Stomach (tissue), 9 donors: ENCODE measurements around the gene STX4. TPM values are rescaled to one million over a fixed set of nuclear protein-coding genes. Genes with fewer than 3 reads are reported as not detected.
A peak's percentile ranks its signal among the peaks of the same experiment; 100 is the strongest.

Experiments used
- DNase-seq, 2 donors: peaks; one replicate each; pipeline versions ENCODE4 v3.0.0 to v3.0.0-alpha.2; 2013 to 2019
- H3K27ac ChIP-seq, 5 donors: fragments of 200-600 bp in 4 of 5; sonication (generic) in 4 of 5; one replicate each; pipeline ENCODE4 v1.5.1; 2013 to 2019; ENCODE audit warnings: mild to moderate bottlenecking in 1 of 5, moderate library complexity in 1 of 5
- H3K27me3 ChIP-seq, 3 donors: fragments of 200-600 bp; sonication (generic); one replicate each; pipeline ENCODE4 v1.5.1; 2017 to 2019; ENCODE audit warnings: mixed run types in 1 of 3
- H3K36me3 ChIP-seq, 4 donors: fragments of 200-600 bp; sonication (generic); 1 replicate in 3 of 4; 2 replicates in 1 of 4; pipeline ENCODE4 v1.5.1; 2016 to 2019
- H3K4me1 ChIP-seq, 4 donors: fragments of 200-600 bp; sonication (generic); one replicate each; pipeline ENCODE4 v1.5.1; 2016 to 2019
- H3K4me3 ChIP-seq, 4 donors: fragments of 200-600 bp; sonication (generic) in 3 of 4; one replicate each; pipeline ENCODE4 v1.5.1; 2016 to 2019; ENCODE audit warnings: mild to moderate bottlenecking in 1 of 4
- H3K9me3 ChIP-seq, 4 donors: fragments of 200-600 bp; sonication (generic); one replicate each; pipeline ENCODE4 v1.5.1; 2016 to 2019
- EP300 ChIP-seq: sonication (generic); formaldehyde crosslinking; IDR thresholded peaks from one replicate; pipeline ENCODE4 v1.6.1; 2017; ENCODE audit warnings: antibody characterized with exemption
- POLR2A ChIP-seq, 4 donors: fragments of 450-650 bp; IDR thresholded peaks; one replicate each; pipeline ENCODE4 v1.6.1; 2016; ENCODE audit warnings: antibody characterized with exemption in 4 of 4, control low read depth in 2 of 4, mild to moderate bottlenecking in 1 of 4, moderate library complexity in 1 of 4
- POLR2AphosphoS5 ChIP-seq, 3 donors: sonication (generic); formaldehyde crosslinking; IDR thresholded peaks; one replicate each; pipeline ENCODE4 v1.6.1; 2016; ENCODE audit warnings: antibody characterized with exemption in 3 of 3
- WGBS, 5 donors: extraction: QIAGEN DNeasy Blood & Tissue Kit in 3 of 5; methylation state at CpG; one replicate each; pipeline versions ENCODE4 v1.1.5 to v1.1.7; 2013 to 2018; 5-methylcytosine and 5-hydroxymethylcytosine counted together
- intact Hi-C: fragments of 100-400 bp; cut with DNase I; formaldehyde crosslinking; loops from one replicate; pipeline ENCODE4 v1.15.1; 2023; ENCODE audit warnings: low total_unique reads
- polyA plus RNA-seq, 3 donors: library from polyadenylated mRNA; stranded (reverse); fragments of 200-250 nt; gene quantifications; one replicate each; pipeline ENCODE4 v1.2.3, GENCODE V29; 2013
- total RNA-seq, 5 donors: library from RNA; depleted of rRNA; stranded (reverse); fragments of >200 nt; gene quantifications; one replicate each; pipeline versions ENCODE4 v1.1.0 to v1.2.3, GENCODE V29; 2014 to 2016
- TF ChIP-seq, protein P1 (sequence below), 7 experiments: fragments of 450-650 bp in 4 of 7; fragments of 200-600 bp in 3 of 7; sonication (generic) in 3 of 7; IDR thresholded peaks; one replicate each; pipeline ENCODE4 v1.5.1; 2016 to 2019; ENCODE audit warnings: antibody characterized with exemption in 7 of 7, control low read depth in 2 of 7, mild to moderate bottlenecking in 1 of 7
- donor health status: healthy with polysubstance abuse.
- donor health status: Bipolar disorder and iron deficiency.
- donor health status: healthy.

The STX4 gene
- total and polyA plus RNA-seq, 8 donors: 13.8 to 254 (median 60.2) TPM

DNA sequence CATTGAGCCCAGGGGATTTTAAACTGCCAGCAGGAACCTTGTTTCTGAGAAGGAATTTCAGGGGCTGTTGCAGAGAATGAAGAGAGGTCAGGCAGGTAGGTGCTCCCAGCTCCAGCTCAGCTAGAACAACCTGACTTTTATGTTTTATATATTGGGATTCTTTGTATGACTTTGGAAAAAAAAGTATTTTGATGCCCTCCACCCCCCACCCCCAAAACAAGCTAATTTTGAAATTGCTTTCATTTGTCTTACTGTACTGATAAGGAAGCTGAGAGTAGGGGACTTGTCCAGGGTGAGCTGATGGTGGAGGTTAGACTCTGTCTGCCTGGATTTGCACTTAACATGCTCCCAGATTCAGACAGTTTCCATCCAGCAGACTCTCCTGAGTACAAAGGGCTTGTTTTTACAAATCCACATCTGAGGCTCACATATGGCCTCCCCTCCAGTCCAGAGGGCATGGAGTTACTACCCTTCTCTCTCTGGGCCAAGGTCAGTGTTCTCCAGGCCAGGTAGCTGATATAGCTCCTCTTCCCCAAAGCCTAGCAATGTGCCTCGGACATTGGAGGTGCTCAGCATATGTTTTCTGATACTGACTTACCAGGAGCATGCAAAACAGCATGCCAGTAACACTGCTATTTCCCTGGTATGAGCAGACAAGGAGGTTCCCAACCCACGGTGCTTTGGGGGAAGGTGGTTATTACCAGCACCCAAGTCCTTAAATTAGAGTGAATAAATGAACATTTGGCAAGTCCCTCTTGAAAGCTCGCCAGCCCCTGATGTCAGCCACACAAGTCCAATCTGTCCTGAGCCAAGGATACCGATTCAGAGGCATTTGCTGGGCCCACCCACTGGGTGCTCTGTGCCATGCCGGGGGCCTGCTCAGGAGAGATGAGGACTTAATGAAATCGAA, 34.3 kb upstream of the STX4 start:
- Histone ChIP-seq H3K4me1 (peaks cover 14 to 19% (median 16%) of the 10 kb centered on the region in 4 donors), H3K9me3 (no peaks in the 10 kb centered on the region), H3K4me3 (no peak overlapping the region), H3K36me3 (no peaks in the 10 kb centered on the region), H3K27me3 (peaks cover 0 to 27% (median 5%) of the 10 kb centered on the region in 3 donors), H3K27ac (peak overlapping the region in 2 of 5 donors; percentile 77 to 82)
- no peak for DNase-seq
- intact Hi-C loops: no loop called here
- WGBS, 5 donors: 70 to 75% (median 72%) methylated on average over 6 of the region's 6 CpGs
- TF ChIP-seq POLR2A (IDR thresholded peaks at IDR 0.05): no peak
- no peak for TF ChIP-seq POLR2AphosphoS5 (IDR thresholded peaks at IDR 0.05)
- TF ChIP-seq, protein P1, sequence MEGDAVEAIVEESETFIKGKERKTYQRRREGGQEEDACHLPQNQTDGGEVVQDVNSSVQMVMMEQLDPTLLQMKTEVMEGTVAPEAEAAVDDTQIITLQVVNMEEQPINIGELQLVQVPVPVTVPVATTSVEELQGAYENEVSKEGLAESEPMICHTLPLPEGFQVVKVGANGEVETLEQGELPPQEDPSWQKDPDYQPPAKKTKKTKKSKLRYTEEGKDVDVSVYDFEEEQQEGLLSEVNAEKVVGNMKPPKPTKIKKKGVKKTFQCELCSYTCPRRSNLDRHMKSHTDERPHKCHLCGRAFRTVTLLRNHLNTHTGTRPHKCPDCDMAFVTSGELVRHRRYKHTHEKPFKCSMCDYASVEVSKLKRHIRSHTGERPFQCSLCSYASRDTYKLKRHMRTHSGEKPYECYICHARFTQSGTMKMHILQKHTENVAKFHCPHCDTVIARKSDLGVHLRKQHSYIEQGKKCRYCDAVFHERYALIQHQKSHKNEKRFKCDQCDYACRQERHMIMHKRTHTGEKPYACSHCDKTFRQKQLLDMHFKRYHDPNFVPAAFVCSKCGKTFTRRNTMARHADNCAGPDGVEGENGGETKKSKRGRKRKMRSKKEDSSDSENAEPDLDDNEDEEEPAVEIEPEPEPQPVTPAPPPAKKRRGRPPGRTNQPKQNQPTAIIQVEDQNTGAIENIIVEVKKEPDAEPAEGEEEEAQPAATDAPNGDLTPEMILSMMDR (IDR thresholded peaks at IDR 0.05): no peak
- TF ChIP-seq EP300: no peak

GRCh38 chr16:31000671-31001382, 32.5 kb upstream of the STX4 start:
- Histone ChIP-seq H3K27ac (no peak overlapping the region), H3K9me3 (no peaks in the 10 kb centered on the region), H3K36me3 (no peaks in the 10 kb centered on the region), H3K4me3 (no peak overlapping the region), H3K27me3 (peaks cover 0 to 39% (median 5%) of the 10 kb centered on the region in 3 donors), H3K4me1 (peaks cover 14 to 19% (median 16%) of the 10 kb centered on the region in 4 donors)
- no peak for DNase-seq
- WGBS, 5 donors: 81 to 88% (median 84%) methylated on average over 16 to 19 of the region's 19 CpGs
- TF ChIP-seq POLR2A (IDR thresholded peaks at IDR 0.05): no peak
- TF ChIP-seq, protein P1 (IDR thresholded peaks at IDR 0.05): no peak
- no peak for TF ChIP-seq POLR2AphosphoS5 (IDR thresholded peaks at IDR 0.05)
- TF ChIP-seq EP300: no peak
- intact Hi-C loops: no loop called here

GRCh38 chr16:31001507-31002249, 31.7 kb upstream of the STX4 start:
- Histone ChIP-seq H3K27ac (no peak overlapping the region), H3K9me3 (no peaks in the 10 kb centered on the region), H3K36me3 (no peaks in the 10 kb centered on the region), H3K4me1 (peaks cover 11 to 13% (median 12%) of the 10 kb centered on the region in 4 donors), H3K27me3 (peaks cover 0 to 44% (median 4%) of the 10 kb centered on the region in 3 donors), H3K4me3 (no peak overlapping the region)
- intact Hi-C loops: no loop called here
- peak; percentile 42 to 63 for DNase-seq
- 40 to 58% (median 45%) methylated on average over 16 of the region's 16 CpGs for WGBS, 5 donors
- TF ChIP-seq POLR2AphosphoS5 (IDR thresholded peaks at IDR 0.05) (no peak), POLR2A (IDR thresholded peaks at IDR 0.05) (no peak), EP300 (no peak)
- TF ChIP-seq, protein P1 (IDR thresholded peaks at IDR 0.05): no peak

GRCh38 chr16:31002250-31002700, 31.1 kb upstream of the STX4 start:
- intact Hi-C loops: no loop called here
- H3K4me3 ChIP-seq: no peak overlapping the region
- 57 to 77% (median 60%) methylated on average over 9 to 10 of the region's 10 CpGs for WGBS, 5 donors

More at GRCh38 chr16:31002250-31002700, 31.1 kb upstream of the STX4 start:
- Histone ChIP-seq H3K4me1 (peaks cover 6 to 7% (median 7%) of the 10 kb centered on the region in 4 donors), H3K36me3 (no peaks in the 10 kb centered on the region), H3K27ac (no peak overlapping the region), H3K9me3 (no peaks in the 10 kb centered on the region), H3K27me3 (peaks cover 0 to 46% (median 4%) of the 10 kb centered on the region in 3 donors)
- DNase-seq: no peak
- TF ChIP-seq EP300 (no peak), POLR2A (IDR thresholded peaks at IDR 0.05) (no peak)
